Measurements from ENCODE around the gene FCN1.
"Not testable (repeated sequence)": the region's sequence is repeated elsewhere in the genome, so short reads cannot be mapped to it uniquely, and the experiment has no call there.

Gene FCN1

GRCh38 chr9:134871697-134872340 lies 45.9 kb downstream of the FCN1 start:
- DNase-seq (ENCODE audit: low read depth): no peak

GRCh38 chr9:134870746-134871662 lies 46.7 kb downstream of the FCN1 start:
- DNase-seq (ENCODE audit: low read depth): no peak

GRCh38 chr9:134870301-134870694 lies 47.4 kb downstream of the FCN1 start:
- no peak for DNase-seq (ENCODE audit: low read depth)

GRCh38 chr9:134869554-134870300 lies 48.0 kb downstream of the FCN1 start:
- DNase-seq (ENCODE audit: low read depth): no peak

- no peak for DNase-seq (ENCODE audit: low read depth)
Measured at GRCh38 chr9:134868751-134869553, 48.8 kb downstream of the FCN1 start.

- no peak for DNase-seq (ENCODE audit: low read depth)
Measured at GRCh38 chr9:134867917-134868750, 49.6 kb downstream of the FCN1 start.

GRCh38 chr9:134864821-134865190 lies 52.9 kb downstream of the FCN1 start:
- DNase-seq (ENCODE audit: low read depth): no peak

- no peak for DNase-seq (ENCODE audit: low read depth)
Measured at GRCh38 chr9:134863941-134864820, 53.5 kb downstream of the FCN1 start.

GRCh38 chr9:134863306-134863902 lies 54.3 kb downstream of the FCN1 start:
- DNase-seq (ENCODE audit: low read depth): no peak

- no peak for DNase-seq (ENCODE audit: low read depth)
Measured at GRCh38 chr9:134861595-134862334, 55.9 kb downstream of the FCN1 start.

GRCh38 chr9:134860510-134860909 lies 57.2 kb downstream of the FCN1 start:
- no peak for DNase-seq (ENCODE audit: low read depth)

- no peak for DNase-seq (ENCODE audit: low read depth)
Measured at GRCh38 chr9:134858051-134858841, 59.5 kb downstream of the FCN1 start.

- not testable (repeated sequence) for DNase-seq (ENCODE audit: low read depth)
Measured at GRCh38 chr9:134857451-134857850, 60.3 kb downstream of the FCN1 start.

- DNase-seq (ENCODE audit: low read depth): no peak
Measured at GRCh38 chr9:134855900-134856377, 61.8 kb downstream of the FCN1 start.
